ENCODE data around the gene CDH4.

- TF ChIP-seq CTCF (IDR thresholded peaks at IDR 0.05 in 2 of 3, conservative IDR thresholded peaks at IDR 0.05 in 1 of 3; ENCODE audit: insufficient read depth in 2 of 3, low read depth in 1 of 3, low read length in 3 of 3) (no peak), ZNF395 (CRISPR knock-in tag; IDR thresholded peaks at IDR 0.05) (no peak), STAT6 (CRISPR knock-in tag; IDR thresholded peaks at IDR 0.05) (no peak), POLR2A (conservative IDR thresholded peaks at IDR 0.05) (no peak), MCM7 (IDR thresholded peaks at IDR 0.05) (no peak), ZNF431 (CRISPR knock-in tag; IDR thresholded peaks at IDR 0.05) (no peak), U2AF1 (optimal IDR thresholded peaks at IDR 0.05; ENCODE audit: low read depth, low read length) (no peak), FOXK1 (CRISPR knock-in tag; IDR thresholded peaks at IDR 0.05; ENCODE audit: borderline replicate concordance) (no peak), SMAD3 (CRISPR knock-in tag; conservative IDR thresholded peaks at IDR 0.05) (no peak)
Observed at GRCh38 chr20:61604549-61604948, 352.5 kb downstream of the CDH4 start.
